Measurements from ENCODE around the gene NLGN1.

GRCh38 chr3:173502983-173503568 lies 105.5 kb downstream of the NLGN1 start:
- TF ChIP-seq CTCF (IDR thresholded peaks at IDR 0.05) (no peak), POLR2A (IDR thresholded peaks at IDR 0.05) (no peak)

All from heart left ventricle (tissue), 13 donors.